Activated effector memory CD4-positive, alpha-beta T cell treated with Interleukin-2 at 50 U/mL for 16 hours (primary cell): ENCODE results near the gene RRP7A.
"Not testable (repeated sequence)": the region's sequence is repeated elsewhere in the genome, so short reads cannot be mapped to it uniquely, and the experiment has no call there.

Source experiments
- DNase-seq: peaks from one replicate; pipeline ENCODE4 v3.0.0-alpha.2; 2020

Gene RRP7A

DNA sequence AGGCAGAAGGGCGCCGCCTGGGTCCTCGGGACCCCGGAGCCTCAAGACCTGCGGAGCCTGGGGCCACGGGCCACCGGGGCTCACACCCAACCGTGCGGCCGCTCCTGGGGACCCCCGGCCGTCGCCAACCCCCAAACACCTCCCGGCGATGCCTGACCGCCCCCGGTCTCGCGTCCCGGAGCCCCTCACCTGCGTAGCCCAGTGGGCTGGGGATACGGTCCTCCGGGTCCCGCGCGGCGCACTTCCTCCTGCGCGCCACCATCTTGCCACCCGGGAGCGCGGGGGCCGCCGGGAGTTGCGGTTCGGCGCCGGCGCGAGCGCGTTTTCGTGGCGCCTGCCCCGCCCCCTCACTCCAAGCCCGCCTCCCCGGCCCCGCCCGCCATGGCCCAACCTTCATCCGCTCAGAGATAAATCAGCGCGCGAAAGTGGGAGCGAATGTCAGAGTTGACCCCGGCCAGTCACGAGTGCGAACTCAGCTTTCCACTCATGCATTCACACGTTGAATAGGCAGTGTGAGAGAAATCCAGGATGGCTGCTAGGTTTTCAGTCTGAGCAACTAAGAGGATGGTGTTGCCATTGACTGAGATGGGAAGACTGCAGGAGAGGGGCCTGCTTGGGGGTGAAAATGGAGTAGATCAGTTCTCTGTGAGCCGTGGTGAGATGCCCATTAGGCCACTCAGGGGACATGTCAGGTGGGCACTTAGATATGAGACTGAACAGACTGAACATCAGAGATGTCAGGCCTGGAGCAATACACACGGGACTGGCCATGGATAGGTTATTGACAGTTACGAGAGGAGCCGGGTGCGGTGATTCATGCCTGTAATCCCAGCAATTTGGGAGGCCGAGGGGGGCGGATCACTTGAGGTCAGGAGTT, at the start of gene RRP7A:
Gene RRP7A (minus strand): TSS at position 272 of the 877 bp plus-strand sequence. CDS start 10 bp downstream, at position 262.
- peak; percentile 85 for DNase-seq

- not testable (repeated sequence) for DNase-seq
Observed at GRCh38 chr22:42567950-42568349, 48.4 kb upstream of the RRP7A start.

DNA sequence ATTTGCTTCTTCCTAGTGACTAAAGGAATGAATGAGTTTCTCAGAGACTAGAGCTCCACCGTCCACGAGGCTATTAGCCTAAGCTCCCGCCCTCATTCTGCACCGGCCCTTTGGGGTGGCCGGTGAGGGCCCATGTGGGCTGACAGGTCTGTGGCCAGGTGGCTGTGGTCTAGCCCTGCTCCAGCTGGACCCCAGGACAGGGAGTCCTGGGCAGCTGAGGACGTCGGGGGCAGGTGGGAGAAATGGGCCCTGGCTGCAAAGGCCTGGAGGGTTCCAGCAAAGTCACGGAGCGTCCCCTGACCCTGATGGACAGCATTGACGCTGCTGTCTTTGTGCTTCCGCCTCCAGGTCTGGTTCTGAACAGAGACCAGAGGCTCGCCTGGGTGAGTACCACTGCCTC, 46.4 kb upstream of the RRP7A start:
- DNase-seq = no peak

GRCh38 chr22:42564699-42565098, 45.1 kb upstream of the RRP7A start:
- no peak for DNase-seq

DNA sequence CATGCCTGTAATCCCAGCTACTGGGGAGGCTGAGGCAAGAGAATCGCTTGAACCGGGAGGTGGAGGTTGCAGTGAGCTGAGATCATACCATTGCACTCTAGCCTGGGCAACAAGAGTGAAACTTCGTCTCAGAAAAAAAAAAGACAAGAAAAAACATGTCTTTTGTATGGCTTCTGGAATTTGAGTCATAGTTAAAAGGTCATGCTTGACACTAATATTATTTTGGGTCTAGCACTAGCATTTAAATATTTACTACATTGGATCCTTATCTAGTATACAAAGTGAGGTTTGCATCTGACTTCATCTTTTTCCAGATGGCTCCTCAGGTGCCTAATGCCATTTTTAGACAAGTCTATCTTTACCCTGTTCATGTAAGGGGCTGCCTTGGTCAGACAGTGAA, 44.3 kb upstream of the RRP7A start:
- not testable (repeated sequence) for DNase-seq

GRCh38 chr22:42562684-42563083, 43.1 kb upstream of the RRP7A start:
- no peak for DNase-seq

DNA sequence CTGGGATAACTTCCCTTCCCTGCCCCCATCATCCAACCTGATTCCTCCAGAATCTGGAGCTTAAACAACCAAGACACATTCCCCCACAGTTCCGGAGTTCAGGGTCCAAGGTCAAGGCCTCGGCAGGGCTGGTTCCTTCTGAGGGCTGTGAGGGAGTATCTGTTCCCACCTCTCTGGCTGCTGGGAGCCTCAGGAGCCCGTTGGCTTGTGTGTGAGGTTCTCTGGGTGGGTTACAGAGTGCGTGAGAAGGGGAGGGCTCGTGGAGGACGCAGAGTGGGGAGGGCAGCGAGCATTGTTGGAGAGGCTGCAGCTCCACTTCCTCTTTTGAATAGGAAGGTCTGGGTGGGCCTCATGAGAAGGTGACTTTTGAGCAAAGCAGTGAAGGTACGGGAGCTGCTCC, 42.7 kb upstream of the RRP7A start:
- no peak for DNase-seq

- DNase-seq = no peak
Observed at GRCh38 chr22:42561856-42562255, 42.3 kb upstream of the RRP7A start.

DNA sequence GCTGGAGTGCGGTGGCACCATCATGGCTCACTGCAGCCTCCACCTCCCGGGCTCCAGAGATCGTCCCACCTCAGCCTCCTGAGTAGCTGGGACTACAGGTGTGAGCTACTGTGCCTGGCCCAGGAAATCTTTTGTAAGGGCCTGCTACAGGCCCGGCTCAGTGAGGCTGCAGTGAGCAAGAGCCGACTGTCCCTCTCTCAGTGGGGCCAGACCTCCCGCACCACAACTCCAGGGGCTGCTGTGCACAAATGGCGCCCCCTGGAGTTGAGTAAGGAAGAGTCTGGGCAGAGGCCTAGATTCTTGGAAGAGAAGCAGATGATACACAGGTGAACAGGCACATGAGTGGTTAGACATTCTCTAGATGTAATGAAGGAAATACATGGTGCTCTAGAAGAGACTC, 41.2 kb upstream of the RRP7A start:
- DNase-seq = no peak

DNA sequence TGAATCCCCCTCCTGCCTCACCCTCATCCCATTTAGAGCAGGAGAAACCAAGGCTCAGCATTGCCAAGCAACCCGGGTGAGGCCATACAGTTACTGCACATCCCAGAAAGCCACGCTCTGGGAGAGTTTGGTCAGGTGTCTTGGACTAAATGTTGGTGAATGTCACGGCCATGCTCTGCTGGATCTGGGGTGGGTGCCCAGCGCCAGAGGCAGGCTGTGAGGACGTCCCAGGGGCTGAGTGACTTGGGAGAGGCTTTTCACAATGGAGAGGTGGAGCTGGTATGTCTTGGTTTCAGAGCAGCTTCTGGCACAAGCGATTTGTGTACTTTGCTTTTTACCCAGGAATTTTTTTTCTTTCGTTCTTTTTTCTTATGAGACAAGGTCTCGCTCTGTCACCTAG, 40.8 kb upstream of the RRP7A start:
- DNase-seq = no peak

DNA sequence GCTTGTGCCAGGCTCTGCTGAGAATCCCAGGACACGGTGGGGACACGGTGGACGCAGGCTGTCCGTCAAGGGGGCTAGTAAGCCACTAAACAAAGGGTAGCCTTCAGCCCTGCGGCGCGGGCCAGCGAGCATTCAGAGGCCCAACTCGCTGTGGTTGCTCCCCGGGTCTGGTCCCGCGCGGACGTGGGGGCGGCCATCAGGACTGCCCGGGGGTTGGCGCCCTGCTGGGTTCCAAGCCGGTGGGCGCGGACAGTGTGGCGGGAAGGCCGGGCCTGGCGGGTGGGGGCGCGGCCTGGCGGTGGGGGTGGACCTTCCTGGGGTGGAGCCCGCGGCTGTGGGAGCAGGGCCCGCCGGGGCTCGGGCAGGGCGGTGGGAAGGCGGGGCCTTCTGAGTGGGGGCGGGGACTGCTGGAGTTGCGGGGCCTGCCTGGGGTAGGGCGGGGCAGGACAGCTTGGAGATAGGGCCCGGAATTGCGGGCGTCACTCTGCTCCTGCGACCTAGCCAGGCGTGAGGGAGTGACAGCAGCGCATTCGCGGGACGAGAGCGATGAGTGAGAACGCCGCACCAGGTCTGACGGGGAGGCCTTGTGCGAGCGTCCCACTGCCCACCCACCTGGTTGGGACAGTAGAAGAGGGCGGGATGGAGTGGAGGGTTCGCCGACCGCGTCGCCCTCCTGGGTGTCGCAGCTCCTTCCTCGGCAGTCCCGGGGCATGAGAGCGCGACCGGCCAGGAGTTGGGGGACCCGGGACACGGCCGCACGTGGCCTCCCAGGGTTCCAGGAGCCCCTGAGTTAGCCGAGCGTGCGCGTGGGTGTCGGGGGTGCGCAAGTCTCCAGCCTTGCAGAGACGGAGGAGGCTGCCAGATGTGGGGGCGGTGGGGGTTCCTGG, 34.1 kb upstream of the RRP7A start, which contains the start of gene SERHL2:
Gene SERHL2 (plus strand): TSS at position 482 of the 887 bp plus-strand sequence. CDS start 65 bp downstream, at position 547.
- peak; percentile 86 for DNase-seq

- not testable (repeated sequence) for DNase-seq
Observed at GRCh38 chr22:42552294-42552647, 32.7 kb upstream of the RRP7A start.

- DNase-seq = no peak
Observed at GRCh38 chr22:42549331-42550060, 29.9 kb upstream of the RRP7A start.

DNA sequence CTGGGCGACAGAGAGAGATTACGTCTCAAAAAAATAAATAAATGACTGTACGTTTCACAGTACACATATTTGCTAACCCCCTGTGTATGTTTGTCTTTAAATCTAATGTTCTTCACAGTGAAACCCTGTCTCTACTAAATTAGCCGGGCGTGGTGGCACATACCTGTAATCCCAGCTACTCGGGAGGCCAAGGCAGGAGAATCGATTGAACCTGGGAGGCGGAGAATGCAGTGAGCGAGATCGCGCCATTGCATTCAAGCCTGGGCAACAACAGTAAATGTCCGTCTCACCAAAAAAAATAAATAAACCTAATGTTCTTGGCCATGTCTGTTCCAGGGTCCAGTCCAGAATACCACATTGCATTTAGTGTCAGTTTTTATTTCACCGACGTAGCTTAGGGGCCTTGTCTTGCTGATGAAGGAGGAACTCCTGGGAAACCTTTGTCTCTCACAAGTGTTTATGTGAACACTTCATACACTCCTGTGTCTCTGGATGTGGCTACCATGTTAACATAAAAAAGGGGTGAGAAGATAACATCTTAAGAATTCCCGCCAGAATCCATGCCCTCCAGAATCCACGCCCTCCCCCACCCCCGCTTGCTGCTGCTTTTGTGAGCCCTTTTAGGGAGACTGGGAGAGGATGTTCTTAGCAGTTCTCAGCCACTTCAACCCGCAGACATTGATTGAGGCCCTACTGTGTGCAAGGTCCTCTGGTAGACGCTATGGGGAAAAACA, 29.2 kb upstream of the RRP7A start:
- no peak for DNase-seq

DNA sequence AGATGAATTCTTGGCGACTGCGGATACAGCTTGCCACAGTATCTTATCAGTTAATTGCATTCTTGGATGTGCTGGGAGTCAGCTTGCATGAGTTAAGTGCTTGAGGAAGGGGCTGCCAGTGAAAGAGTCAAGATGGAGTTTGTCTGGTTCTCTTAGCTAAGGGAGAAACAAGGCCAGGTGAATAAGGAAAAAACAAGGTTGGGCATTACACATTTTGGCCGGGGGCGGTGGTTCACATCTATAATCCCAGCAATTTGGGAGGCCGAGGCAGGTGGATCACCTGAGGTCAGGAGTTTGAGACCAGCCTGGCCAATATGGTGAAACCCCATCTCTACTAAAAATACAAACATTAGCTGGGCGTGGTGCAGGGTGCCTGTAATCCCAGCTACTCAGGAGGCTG, 28.5 kb upstream of the RRP7A start:
- not testable (repeated sequence) for DNase-seq

- no peak for DNase-seq
Observed at GRCh38 chr22:42547562-42547961, 28.0 kb upstream of the RRP7A start.

- no peak for DNase-seq
Observed at GRCh38 chr22:42544686-42545085, 25.1 kb upstream of the RRP7A start.

DNA sequence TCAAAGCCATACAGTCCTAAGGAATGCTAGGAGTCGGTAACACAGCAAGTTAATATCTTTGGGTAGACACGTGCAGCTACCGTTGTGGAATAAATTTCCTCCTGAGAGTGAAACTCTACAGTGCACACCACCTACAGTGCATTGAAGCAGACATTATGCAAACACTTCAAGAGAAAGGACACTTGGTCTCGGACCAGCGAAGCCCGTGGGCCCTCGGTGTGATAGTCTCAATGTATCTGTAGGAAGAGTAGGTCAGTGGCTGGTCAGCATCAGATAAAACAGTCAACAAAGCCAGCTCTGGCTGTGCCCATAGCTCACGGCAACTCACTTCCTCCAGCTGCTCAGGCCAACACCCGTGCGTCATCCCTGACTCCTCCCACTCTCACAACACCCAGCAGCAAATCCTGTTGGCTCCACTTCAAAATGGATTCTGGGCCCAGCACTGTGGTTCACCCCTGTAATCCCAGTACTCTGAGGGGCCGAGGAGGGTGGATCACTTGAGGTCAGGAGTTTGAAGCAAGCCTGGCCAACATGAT, 19.7 kb upstream of the RRP7A start:
- not testable (repeated sequence) for DNase-seq

DNA sequence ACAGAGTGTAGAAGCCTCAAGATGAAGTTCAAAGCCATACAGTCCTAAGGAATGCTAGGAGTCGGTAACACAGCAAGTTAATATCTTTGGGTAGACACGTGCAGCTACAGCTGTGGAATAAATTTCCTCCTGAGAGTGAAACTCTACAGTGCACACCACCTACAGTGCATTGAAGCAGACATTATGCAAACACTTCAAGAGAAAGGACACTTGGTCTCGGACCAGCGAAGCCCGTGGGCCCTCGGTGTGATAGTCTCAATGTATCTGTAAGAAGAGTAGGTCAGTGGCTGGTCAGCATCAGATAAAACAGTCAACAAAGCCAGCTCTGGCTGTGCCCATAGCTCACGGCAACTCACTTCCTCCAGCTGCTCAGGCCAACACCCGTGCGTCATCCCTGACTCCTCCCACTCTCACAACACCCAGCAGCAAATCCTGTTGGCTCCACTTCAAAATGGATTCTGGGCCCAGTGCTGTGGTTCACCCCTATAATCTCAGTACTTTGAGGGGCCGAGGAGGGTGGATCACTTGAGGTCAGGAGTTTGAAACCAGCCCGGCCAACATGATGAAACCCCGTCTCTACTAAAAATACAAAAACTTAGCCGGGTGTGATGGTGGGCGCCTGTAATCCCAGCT, 17.7 kb upstream of the RRP7A start:
- not testable (repeated sequence) for DNase-seq

GRCh38 chr22:42536634-42537033, 17.0 kb upstream of the RRP7A start:
- DNase-seq = not testable (repeated sequence)

GRCh38 chr22:42536166-42536565, 16.6 kb upstream of the RRP7A start:
- no peak for DNase-seq
